ENCODE data around the gene EVA1B. TPM values are rescaled to one million over a fixed set of nuclear protein-coding genes. Genes with fewer than 3 reads are reported as not detected.

The EVA1B gene
- total and polyA plus RNA-seq, 4 donors = 31.2 to 59.5 (median 33.7) TPM

DNA sequence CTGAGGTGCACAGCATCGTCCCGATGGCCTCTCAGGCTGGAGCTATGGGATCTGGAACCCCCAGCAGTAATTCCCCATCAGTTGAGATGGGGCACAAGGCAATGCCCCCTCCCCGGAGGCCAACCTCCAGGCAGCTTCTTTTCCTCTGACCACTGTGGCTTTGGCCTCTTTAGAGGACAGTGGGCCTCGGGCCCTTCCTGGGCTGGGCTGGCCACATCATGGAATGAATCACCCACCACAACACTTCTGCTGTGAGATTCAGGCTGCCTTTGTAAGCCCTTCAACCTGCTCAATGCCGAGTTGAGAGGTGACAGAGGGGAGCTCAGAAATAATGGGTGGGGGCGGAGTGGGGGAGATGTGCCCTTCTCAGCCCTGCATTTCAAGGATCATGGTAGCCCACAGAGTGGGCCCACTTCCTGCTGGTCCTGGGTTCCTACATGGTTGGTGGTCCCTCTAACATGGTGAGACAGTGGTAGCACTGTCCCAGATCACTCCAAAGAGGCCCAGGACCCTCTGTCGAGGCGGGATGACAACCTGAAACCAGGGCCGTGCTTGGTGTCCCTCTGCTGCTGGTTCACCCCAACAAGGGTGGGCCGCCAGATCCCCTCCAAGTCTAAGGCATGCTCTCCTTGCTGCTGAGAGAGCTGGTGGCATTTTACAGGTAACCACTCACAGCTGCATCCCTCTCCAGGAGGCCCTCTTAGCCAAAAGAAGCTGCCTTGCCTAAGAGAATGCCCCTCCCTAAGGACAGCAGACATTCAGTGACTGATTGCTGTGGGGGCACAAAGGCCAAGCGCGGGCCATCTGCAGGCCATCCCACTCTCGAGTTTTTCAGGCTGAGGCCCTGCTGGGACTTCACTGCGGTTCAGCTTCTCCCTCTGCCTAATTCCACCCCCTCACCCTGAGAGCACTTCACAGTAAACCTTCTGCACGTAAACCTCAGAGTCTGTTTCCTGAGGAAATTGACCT, 29.7 kb upstream of the EVA1B start:
- ATAC-seq (ENCODE audit: insufficient read depth, low FRiP score) = no peak
- no peak for DNase-seq
- no peaks in the 10 kb centered on the region for H3K9me3 ChIP-seq (ENCODE audit: control insufficient read depth in 4 of 4, insufficient read depth in 3 of 4, low read length in 3 of 4)
- no peak overlapping the region for H3K4me3 ChIP-seq
- H3K36me3 ChIP-seq (ENCODE audit: control insufficient read depth in 4 of 4, insufficient read depth in 4 of 4, low read length in 4 of 4) = peaks cover 3 to 49% (median 16%) of the 10 kb centered on the region in 4 donors
- peaks cover 0 to 37% (median 10%) of the 10 kb centered on the region in 5 donors for H3K4me1 ChIP-seq (ENCODE audit: control insufficient read depth in 5 of 5, insufficient read depth in 5 of 5, low read length in 5 of 5)
- TF ChIP-seq CTCF (IDR thresholded peaks at IDR 0.05; ENCODE audit: control extremely low read depth, extremely low read depth) = no peak
- no peaks in the 10 kb centered on the region for H3K27me3 ChIP-seq (ENCODE audit: control insufficient read depth in 3 of 3, insufficient read depth in 3 of 3, low read length in 2 of 3)
- no peak overlapping the region for H3K27ac ChIP-seq (ENCODE audit: low read depth in 1 of 2, low read length in 1 of 2)
- no peak overlapping the region for H3K9ac ChIP-seq (ENCODE audit: insufficient read depth in 1 of 2, low read length in 2 of 2)
- WGBS, 2 donors = 83 to 84% methylated on average over 15 of the region's 15 CpGs

DNA sequence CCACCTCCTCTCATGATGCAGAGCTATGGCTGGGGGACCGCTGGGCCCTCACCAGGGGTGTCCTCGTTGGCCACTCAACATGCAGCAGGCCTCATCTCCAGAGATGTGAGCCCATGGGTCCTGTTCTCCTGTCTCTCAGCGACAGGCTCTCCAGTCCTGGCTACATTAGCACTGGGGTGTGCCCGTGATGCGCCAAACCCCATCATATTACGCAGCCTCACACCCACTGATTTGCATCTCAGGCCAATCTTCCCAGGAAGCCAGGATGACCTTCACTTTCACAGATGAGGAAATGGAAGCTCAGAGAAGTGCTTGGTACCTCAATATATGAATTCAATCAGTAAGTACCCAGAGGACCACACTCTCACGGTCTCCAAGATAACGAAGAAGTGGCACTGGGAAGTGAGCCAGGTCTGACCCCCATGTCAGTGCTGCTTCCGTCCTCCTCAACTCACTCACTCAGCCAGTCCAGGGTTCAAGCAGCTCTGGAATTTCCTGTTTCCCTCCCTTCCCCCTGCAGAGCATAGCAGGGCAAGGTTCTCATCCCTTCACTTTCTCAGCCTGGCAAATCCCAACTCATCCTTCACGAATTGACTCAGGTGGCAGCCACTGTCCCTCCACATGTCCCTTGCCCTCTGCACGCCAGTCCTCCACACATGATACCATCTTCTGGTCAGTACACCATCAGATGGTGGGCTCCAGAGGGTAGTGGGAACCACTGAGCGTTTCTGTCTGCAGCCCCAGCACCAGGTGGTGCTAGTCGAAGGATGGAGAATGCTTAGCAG, 28.9 kb upstream of the EVA1B start:
- ATAC-seq (ENCODE audit: insufficient read depth, low FRiP score) = no peak
- Histone ChIP-seq H3K27me3 (ENCODE audit: control insufficient read depth in 3 of 3, insufficient read depth in 3 of 3, low read length in 2 of 3) (no peaks in the 10 kb centered on the region), H3K36me3 (ENCODE audit: control insufficient read depth in 4 of 4, insufficient read depth in 4 of 4, low read length in 4 of 4) (peaks cover 6 to 48% (median 16%) of the 10 kb centered on the region in 4 donors), H3K27ac (ENCODE audit: low read depth in 1 of 2, low read length in 1 of 2) (peak overlapping the region in 1 of 2 donors; percentile 27), H3K9ac (ENCODE audit: insufficient read depth in 1 of 2, low read length in 2 of 2) (no peak overlapping the region), H3K4me1 (ENCODE audit: control insufficient read depth in 5 of 5, insufficient read depth in 5 of 5, low read length in 5 of 5) (peaks cover 0 to 37% (median 10%) of the 10 kb centered on the region in 5 donors), H3K4me3 (no peak overlapping the region), H3K9me3 (ENCODE audit: control insufficient read depth in 4 of 4, insufficient read depth in 3 of 4, low read length in 3 of 4) (no peaks in the 10 kb centered on the region)
- DNase-seq = peak; percentile 34 to 83 (median 63)
- 77 to 89% methylated on average over 13 of the region's 13 CpGs for WGBS, 2 donors
- no peak for TF ChIP-seq CTCF (IDR thresholded peaks at IDR 0.05; ENCODE audit: control extremely low read depth, extremely low read depth)

GRCh38 chr1:36351227-36351977, 28.0 kb upstream of the EVA1B start:
- H3K27ac ChIP-seq (ENCODE audit: low read depth in 1 of 2, low read length in 1 of 2) = peak overlapping the region in 1 of 2 donors; percentile 27
- H3K4me1 ChIP-seq (ENCODE audit: control insufficient read depth in 5 of 5, insufficient read depth in 5 of 5, low read length in 5 of 5) = peaks cover 0 to 37% (median 10%) of the 10 kb centered on the region in 5 donors
- no peaks in the 10 kb centered on the region for H3K27me3 ChIP-seq (ENCODE audit: control insufficient read depth in 3 of 3, insufficient read depth in 3 of 3, low read length in 2 of 3)
- DNase-seq = peak; percentile 74 to 82 (median 74)
- ATAC-seq (ENCODE audit: insufficient read depth, low FRiP score) = peak; percentile 29
- 55 to 59% methylated on average over 14 of the region's 14 CpGs for WGBS, 2 donors
- no peaks in the 10 kb centered on the region for H3K9me3 ChIP-seq (ENCODE audit: control insufficient read depth in 4 of 4, insufficient read depth in 3 of 4, low read length in 3 of 4)
- no peak overlapping the region for H3K9ac ChIP-seq (ENCODE audit: insufficient read depth in 1 of 2, low read length in 2 of 2)
- TF ChIP-seq CTCF (IDR thresholded peaks at IDR 0.05; ENCODE audit: control extremely low read depth, extremely low read depth) = no peak
- peaks cover 10 to 53% (median 17%) of the 10 kb centered on the region in 4 donors for H3K36me3 ChIP-seq (ENCODE audit: control insufficient read depth in 4 of 4, insufficient read depth in 4 of 4, low read length in 4 of 4)
- H3K4me3 ChIP-seq = no peak overlapping the region

Measured in lung (tissue), 12 donors.